Heart left ventricle (tissue), 16 donors: ENCODE results near the gene GADD45GIP1. TPM values are rescaled to one million over a fixed set of nuclear protein-coding genes. Genes with fewer than 3 reads are reported as not detected.
A peak's percentile ranks its signal among the peaks of the same experiment; 100 is the strongest.

Experiments
- ATAC-seq, 4 donors: fragments of 200-7000 bp; cut with Tn5 transposase; one replicate each; pipeline ENCODE4 v1.9.1; 2020 to 2022; ENCODE audit warnings: moderate library complexity in 4 of 4, mild to moderate bottlenecking in 3 of 4, moderate number of reproducible peaks in 1 of 4
- DNase-seq, 5 donors: peaks; one replicate each; pipeline ENCODE4 v3.0.0-alpha.2; 2020
- H3K27ac ChIP-seq, 12 donors: fragments of 200-600 bp; sonication (generic) in 4 of 12; one replicate each; pipeline versions ENCODE4 v1.5.0 to v1.8.0; 2016 to 2022; ENCODE audit warnings: mild to moderate bottlenecking in 2 of 12
- H3K27me3 ChIP-seq, 9 donors: fragments of 200-600 bp; sonication (generic) in 2 of 9; one replicate each; pipeline versions ENCODE4 v1.5.1 to v1.8.0; 2016 to 2022; ENCODE audit warnings: mild to moderate bottlenecking in 3 of 9
- H3K36me3 ChIP-seq, 9 donors: fragments of 200-600 bp; sonication (generic) in 2 of 9; one replicate each; pipeline versions ENCODE4 v1.5.0 to v1.8.0; 2018 to 2022; ENCODE audit warnings: mild to moderate bottlenecking in 2 of 9
- H3K4me1 ChIP-seq, 12 donors: fragments of 200-600 bp; sonication (generic) in 4 of 12; one replicate each; pipeline versions ENCODE4 v1.5.0 to v1.8.0; 2016 to 2022; ENCODE audit warnings: mild to moderate bottlenecking in 3 of 12
- H3K4me3 ChIP-seq, 12 donors: fragments of 200-600 bp; sonication (generic) in 4 of 12; one replicate each; pipeline versions ENCODE4 v1.5.0 to v1.8.0; 2017 to 2022; ENCODE audit warnings: mild to moderate bottlenecking in 9 of 12, moderate library complexity in 4 of 12
- H3K9me3 ChIP-seq, 12 donors: fragments of 200-600 bp; sonication (generic) in 4 of 12; one replicate each; pipeline versions ENCODE4 v1.5.0 to v1.8.0; 2016 to 2022; ENCODE audit warnings: mild to moderate bottlenecking in 1 of 12
- CTCF ChIP-seq, 12 donors: fragments of 200-600 bp; sonication (generic) in 4 of 12; IDR thresholded peaks; one replicate each; pipeline versions ENCODE4 v1.5.0 to v1.8.0; 2018 to 2022; ENCODE audit warnings: antibody characterized with exemption in 12 of 12, mild to moderate bottlenecking in 5 of 12
- POLR2A ChIP-seq, 2 donors: fragments of 450-650 bp; IDR thresholded peaks; one replicate each; pipeline ENCODE4 v1.6.1; 2017; ENCODE audit warnings: antibody characterized with exemption in 2 of 2, mild to moderate bottlenecking in 2 of 2, moderate library complexity in 2 of 2
- WGBS, 4 donors: extraction: QIAGEN DNeasy Blood & Tissue Kit in 2 of 4; methylation state at CpG; one replicate each; pipeline versions ENCODE4 v1.1.5 to v1.1.7; 2013 to 2018; 5-methylcytosine and 5-hydroxymethylcytosine counted together
- intact Hi-C, 10 donors: fragments of 100-400 bp; cut with DNase I; formaldehyde crosslinking; loops; one replicate each; pipeline versions ENCODE4 v1.11.1 to v1.14.2; 2022
- polyA plus RNA-seq, 2 donors: library from polyadenylated mRNA; stranded (reverse); fragments of 200-250 nt; gene quantifications; one replicate each; pipeline ENCODE4 v1.2.3, GENCODE V29; 2013
- total RNA-seq, 9 donors: library from RNA; depleted of rRNA in 2 of 9; stranded (reverse); fragments of >200 nt in 2 of 9; fragmentation: NEBNext Ultra II Directional in 3 of 9; extraction: Animal tissue kit (Norgen Biotek cat#: 25700) in 3 of 9; gene quantifications; one replicate each; pipeline versions ENCODE4 v1.1.0 to v1.2.4, GENCODE V29; 2016 to 2023
- donor health status: ischemic (EF 13 %, LVEDD 7.1; RV severe dilation, severe dysfunction).
- donor health status: healthy with polysubstance abuse.
- donor health status: DM: no; HTN: yes; CAD: no.
- donor health status: DM: no; HTN: no; CAD: no.
- donor health status: ischemic (EF 25% LVEDD 6.9; RV normal size, moderate dysfunction).
- donor health status: ischemic (EF 25% LVEDD 5.7; RV mildly dilated, moderate dysfunction).
- donor health status: healthy.
- donor health status: DM: yes; HTN: yes; CAD: no.
- donor health status: ischemic (EF 35%, LVEDD 5.7; RV mildly dilated, moderate dysfunction).
- donor health status: nonischemic (EF 11% LVEDD 7.7; RV severe dilation, severe dysfunction).
- donor health status: DM: yes; HTN: yes; CAD: no.
- donor health status: PGD.
- donor health status: ischemic (EF 29% LVEDD 5.4; RV normal size, mild dysfunction).
- donor health status: nonischemic (EF 23%, LVEDD 6.1; RV moderate dilation, normal function).

The GADD45GIP1 gene
- total and polyA plus RNA-seq, 11 donors, result 17.2 to 119 (median 30.4) TPM

GRCh38 chr19:12946731-12947496 is 10.1 kb downstream of the GADD45GIP1 start:
- 60 to 64% (median 62%) methylated on average over 14 of the region's 14 CpGs for WGBS, 4 donors
- no peaks in the 10 kb centered on the region for H3K9me3 ChIP-seq
- H3K36me3 ChIP-seq, result peaks cover 5 to 83% (median 76%) of the 10 kb centered on the region in 9 donors
- peak overlapping the region in 11 of 12 donors; percentile 63 to 96 (median 88) for H3K4me3 ChIP-seq
- intact Hi-C loops, result no loop called here
- ATAC-seq, result no peak
- DNase-seq, result no peak
- H3K27ac ChIP-seq, result peak overlapping the region in 10 of 12 donors; percentile 90 to 97 (median 94)
- peaks cover 5 to 50% (median 24%) of the 10 kb centered on the region in 12 donors for H3K4me1 ChIP-seq
- no peaks in the 10 kb centered on the region for H3K27me3 ChIP-seq
- TF ChIP-seq CTCF (IDR thresholded peaks at IDR 0.05) (no peak), POLR2A (IDR thresholded peaks at IDR 0.05) (no peak)

DNA sequence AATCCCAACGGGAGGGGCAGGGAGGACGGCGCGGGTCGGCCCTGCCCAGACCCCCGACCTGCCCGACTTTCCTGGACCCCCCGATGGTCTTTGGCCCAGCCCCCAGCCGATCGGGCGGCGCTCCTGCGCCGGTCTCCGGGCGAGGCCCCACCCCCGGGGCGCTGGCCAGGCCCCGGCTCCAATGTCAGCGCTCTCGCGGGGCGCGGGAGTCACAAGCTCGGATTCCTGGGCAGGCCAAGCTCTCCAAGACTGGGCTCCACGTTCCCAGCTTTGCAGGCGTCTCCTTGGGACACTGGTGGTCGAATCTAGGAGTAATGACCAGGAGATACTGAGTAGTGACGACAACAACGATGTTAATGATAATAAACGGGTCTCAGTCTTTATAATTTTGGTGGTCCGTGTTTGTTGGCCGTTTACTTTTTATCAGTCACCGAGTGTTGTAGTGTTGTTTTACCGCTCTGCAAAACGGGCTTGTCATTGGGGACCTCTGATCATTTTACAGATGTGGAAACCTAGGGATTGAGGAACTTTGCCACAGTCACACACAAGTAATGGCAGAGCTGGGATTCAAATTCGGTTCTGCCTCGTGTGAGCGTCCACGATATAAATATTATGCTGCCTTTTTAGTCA is 10.8 kb downstream of the GADD45GIP1 start:
- DNase-seq, result peak; percentile 68 to 79 (median 74)
- peak overlapping the region; percentile 83 to 97 (median 94) for H3K27ac ChIP-seq
- peaks cover 7 to 83% (median 76%) of the 10 kb centered on the region in 9 donors for H3K36me3 ChIP-seq
- 1 to 3% (median 1%) methylated on average over 15 to 40 of the region's 40 CpGs for WGBS, 4 donors
- peaks cover 5 to 56% (median 29%) of the 10 kb centered on the region in 12 donors for H3K4me1 ChIP-seq
- TF ChIP-seq CTCF (IDR thresholded peaks at IDR 0.05), result no peak
- ATAC-seq, result peak in 3 of 4 donors; percentile 76 to 78 (median 77)
- H3K27me3 ChIP-seq, result no peaks in the 10 kb centered on the region
- peak overlapping the region; percentile 63 to 96 (median 85) for H3K4me3 ChIP-seq
- H3K9me3 ChIP-seq, result no peaks in the 10 kb centered on the region
- intact Hi-C loops, result no loop called here

GRCh38 chr19:12945479-12946091 is 11.4 kb downstream of the GADD45GIP1 start, which contains the start of gene RAD23A:
Gene RAD23A (plus strand): TSS chr19:12945862. CDS start chr19:12945949, 87 bp downstream.
- TF ChIP-seq CTCF (IDR thresholded peaks at IDR 0.05) (no peak), POLR2A (IDR thresholded peaks at IDR 0.05) (peak in 1 of 2 donors; percentile 87)
- DNase-seq, result peak; percentile 97 to 99 (median 98)
- no peaks in the 10 kb centered on the region for H3K9me3 ChIP-seq
- no peaks in the 10 kb centered on the region for H3K27me3 ChIP-seq
- ATAC-seq, result peak; percentile 92 to 94 (median 93)
- peaks cover 7 to 83% (median 76%) of the 10 kb centered on the region in 9 donors for H3K36me3 ChIP-seq
- peak within 1 kb of the TSS; percentile 63 to 96 (median 85) for H3K4me3 ChIP-seq
- 0 to 1% (median 1%) methylated on average over 34 to 62 of the region's 62 CpGs for WGBS, 4 donors
- H3K27ac ChIP-seq, result peak within 1 kb of the TSS; percentile 83 to 97 (median 94)
- peaks cover 5 to 62% (median 35%) of the 10 kb centered on the region in 12 donors for H3K4me1 ChIP-seq
- intact Hi-C loops, result no loop called here
